Neural progenitor cell (in vitro differentiated cells): Measurements from ENCODE around the gene MCHR2.

Source experiments
- CTCF ChIP-seq: fragments of 200-600 bp; sonication (generic); IDR thresholded peaks from 2 replicates; pipeline ENCODE4 v1.5.1; 2017; ENCODE audit warnings: antibody characterized with exemption, mild to moderate bottlenecking
- EZH2 ChIP-seq: fragments of 200-600 bp; sonication (generic); IDR thresholded peaks from 2 replicates; pipeline ENCODE4 v1.6.1; 2017; ENCODE audit warnings: antibody characterized with exemption, mild to moderate bottlenecking, moderate library complexity
- EZH2phosphoT487 ChIP-seq: fragments of 200-600 bp; sonication (generic); IDR thresholded peaks from 2 replicates; pipeline ENCODE4 v1.6.1; 2017; ENCODE audit warnings: antibody characterized with exemption

GRCh38 chr6:100035873-100036653 lies 42.0 kb upstream of the MCHR2 start:
- TF ChIP-seq CTCF, result no peak
- TF ChIP-seq EZH2phosphoT487, result no peak
- TF ChIP-seq EZH2, result no peak
